HL-60/S4 (cell line): ENCODE data around the gene GUK1.

Experiments used
- in situ Hi-C: fragments of 300-500 bp; cut with MboI; formaldehyde crosslinking; loops from 2 replicates; pipeline ENCODE4 v1.14.3; 2022; ENCODE audit warnings: low sequenced_read_pairs

Gene GUK1

DNA sequence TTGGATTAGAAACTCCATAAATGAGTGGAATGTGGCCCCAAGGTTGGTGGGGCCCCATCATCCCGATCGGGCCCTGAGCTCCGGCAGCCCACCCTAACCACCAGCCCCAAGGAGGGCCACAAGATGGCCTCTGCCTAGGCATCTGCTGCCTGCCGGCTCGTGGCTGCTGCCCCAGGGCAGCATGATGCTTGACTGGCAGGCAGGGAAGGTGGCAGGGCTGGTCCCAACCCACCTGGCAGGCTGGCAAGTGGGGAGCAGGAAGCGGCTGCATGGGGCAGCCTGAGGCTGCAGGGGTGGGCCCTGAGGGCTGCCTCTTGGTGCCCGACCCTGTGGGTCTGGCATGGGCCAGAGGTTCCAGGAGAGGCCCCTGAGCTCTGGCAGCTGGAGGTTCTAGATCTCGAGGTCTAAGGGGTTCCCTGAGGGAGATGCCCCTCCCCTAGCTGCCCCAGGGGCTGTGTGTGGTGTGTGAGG lies 8.9 kb downstream of the GUK1 start:
- in situ Hi-C loops, result no loop called here

DNA sequence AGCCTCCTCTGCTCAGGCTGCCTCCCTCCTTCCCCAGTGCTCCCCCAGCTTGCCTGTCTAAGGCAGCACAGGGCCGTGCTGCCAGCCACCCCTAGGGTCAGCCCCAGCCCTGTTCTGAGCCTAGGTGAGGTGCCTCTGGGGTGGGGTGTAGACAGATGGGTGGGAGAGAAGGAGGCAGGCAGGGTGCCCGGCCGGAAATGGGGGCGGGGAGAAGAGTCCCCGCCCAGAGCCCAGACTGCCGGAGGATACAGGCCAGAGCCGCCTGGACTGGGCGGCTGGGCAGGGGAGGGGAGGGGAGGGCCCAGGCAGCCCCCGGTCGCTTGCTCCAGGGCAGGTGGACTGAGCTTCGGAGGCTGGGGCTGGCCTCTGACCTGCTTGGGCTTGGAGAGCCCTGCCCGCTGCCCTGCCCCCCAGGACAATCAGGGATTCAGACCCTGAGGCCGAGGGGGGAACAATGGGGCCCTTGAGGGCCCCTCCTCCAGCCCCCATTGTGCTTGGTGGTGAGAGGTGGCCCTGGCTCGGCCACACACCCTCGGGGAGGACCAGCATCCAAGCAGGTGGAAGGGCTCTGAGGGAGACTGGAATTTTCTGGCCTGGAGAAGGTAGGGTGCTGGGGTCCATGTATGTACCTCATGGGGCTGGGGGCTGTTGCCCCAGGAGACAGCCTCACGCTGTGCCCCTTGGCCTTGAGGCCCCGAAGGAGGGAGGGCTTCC lies 9.5 kb downstream of the GUK1 start, which contains the start of gene GJC2:
GJC2 (plus strand) TSS at position 525 of the 714 bp plus-strand sequence. CDS start 7,829 bp downstream, outside the sequence.
- in situ Hi-C loops, result no loop called here

DNA sequence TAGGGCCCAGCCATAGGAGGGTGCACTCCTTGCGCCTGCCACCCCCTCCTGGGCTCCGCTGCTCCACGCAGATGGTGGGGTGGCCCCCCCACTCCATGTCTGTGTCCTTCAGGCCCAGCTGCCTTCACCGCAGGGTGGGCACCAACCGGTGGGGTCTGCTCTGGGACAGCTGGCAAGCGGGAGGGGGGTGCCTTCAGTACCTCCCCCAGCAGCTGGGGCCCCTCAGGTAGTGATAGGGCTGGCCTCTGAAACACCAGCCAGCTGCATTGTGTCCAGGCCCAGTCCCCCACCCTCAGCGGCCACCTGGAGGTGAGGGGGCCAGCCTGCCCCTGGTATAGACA lies 10.0 kb downstream of the GUK1 start:
- in situ Hi-C loops, result no loop called here

GRCh38 chr1:228150461-228151179 lies 10.5 kb downstream of the GUK1 start:
- in situ Hi-C loops, result no loop called here

- in situ Hi-C loops, result no loop called here
Measured at GRCh38 chr1:228151180-228151925, 11.3 kb downstream of the GUK1 start.

DNA sequence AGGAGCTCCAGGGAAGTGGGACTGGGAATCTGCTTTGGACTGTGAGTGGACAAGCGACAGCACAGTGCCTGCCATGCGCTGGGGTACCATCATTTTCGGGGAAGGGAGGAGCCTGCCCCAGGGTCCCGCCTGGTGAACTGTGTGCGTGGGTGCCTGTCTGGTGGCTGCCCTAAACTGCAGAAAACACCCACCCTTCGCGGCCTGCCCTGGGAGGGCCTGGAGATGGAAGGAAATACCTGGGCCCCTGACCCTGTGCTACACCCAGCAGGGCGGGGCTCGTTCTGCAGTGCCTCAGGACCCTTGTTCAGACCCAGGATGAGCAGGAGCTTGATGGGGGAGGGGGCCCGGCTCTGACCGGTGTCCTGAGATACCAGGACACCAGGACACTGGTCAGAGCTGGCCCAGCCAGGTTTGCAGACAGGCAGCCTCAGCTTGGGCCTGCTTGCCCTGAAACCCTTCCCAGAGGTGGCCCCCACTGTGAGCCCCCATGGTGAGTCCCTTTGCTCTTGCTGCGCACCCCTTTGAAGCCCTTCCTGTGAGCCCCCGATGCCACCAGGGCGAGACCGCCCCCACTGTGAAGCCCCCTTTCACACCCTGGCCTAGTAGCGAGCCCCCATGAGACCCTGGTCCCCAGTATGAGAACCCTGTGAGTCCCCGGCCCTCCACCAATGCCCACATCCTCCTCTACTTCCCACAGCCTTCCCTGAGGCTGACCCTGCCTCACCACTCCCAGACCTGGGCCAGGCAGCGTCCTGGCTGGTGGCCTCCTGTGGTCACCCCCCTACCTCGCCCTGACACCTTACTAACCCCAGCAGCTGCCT lies 12.2 kb downstream of the GUK1 start:
- in situ Hi-C loops, result no loop called here

DNA sequence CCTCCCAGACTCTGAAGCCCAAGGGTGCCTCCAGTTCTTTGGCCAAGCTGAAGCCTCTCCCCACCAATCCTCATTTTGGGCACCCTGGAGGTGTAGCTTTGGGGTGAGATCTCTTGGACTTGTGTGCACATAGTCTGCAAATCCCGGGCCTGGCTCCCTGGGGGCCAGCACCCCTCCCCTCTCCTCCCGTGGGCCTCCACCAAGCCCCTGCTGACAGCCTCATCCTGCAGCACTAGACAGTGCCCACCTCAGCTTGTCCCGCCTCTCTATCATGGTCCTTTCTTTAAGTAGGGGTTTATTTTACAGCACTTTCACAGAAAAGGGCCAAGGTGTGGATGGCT lies 12.8 kb downstream of the GUK1 start:
- in situ Hi-C loops, result no loop called here

DNA sequence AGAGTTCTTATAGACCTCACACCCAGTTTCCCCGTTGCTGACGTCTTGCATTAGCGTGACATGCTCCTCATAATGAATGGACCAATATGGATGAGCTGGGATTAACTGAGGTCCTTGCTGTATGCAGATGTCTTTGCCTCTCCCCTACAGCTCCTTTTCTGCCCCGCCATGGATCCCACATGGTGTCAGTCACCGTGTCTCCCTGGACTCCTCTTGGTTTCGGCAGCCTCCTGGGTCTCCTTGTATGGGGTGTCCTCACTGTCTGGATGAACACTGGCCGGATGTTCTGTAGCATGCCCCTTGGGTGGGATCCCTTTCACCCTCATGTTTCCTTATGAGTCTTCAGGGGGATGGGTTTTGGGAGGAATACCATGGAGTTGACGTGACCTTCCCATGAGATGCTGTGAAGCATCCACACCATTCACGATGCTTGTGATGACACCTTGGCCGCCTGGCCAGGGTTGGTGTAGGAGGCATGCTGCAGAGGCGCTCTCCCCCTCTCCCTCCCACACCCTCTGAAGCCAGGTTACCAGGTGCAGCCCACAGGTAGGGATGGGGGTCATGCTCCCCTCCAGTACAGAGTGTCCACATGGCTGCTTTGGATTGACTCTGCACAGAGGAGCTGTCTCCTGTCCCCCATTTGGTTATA lies 14.1 kb downstream of the GUK1 start:
- in situ Hi-C loops, result no loop called here

DNA sequence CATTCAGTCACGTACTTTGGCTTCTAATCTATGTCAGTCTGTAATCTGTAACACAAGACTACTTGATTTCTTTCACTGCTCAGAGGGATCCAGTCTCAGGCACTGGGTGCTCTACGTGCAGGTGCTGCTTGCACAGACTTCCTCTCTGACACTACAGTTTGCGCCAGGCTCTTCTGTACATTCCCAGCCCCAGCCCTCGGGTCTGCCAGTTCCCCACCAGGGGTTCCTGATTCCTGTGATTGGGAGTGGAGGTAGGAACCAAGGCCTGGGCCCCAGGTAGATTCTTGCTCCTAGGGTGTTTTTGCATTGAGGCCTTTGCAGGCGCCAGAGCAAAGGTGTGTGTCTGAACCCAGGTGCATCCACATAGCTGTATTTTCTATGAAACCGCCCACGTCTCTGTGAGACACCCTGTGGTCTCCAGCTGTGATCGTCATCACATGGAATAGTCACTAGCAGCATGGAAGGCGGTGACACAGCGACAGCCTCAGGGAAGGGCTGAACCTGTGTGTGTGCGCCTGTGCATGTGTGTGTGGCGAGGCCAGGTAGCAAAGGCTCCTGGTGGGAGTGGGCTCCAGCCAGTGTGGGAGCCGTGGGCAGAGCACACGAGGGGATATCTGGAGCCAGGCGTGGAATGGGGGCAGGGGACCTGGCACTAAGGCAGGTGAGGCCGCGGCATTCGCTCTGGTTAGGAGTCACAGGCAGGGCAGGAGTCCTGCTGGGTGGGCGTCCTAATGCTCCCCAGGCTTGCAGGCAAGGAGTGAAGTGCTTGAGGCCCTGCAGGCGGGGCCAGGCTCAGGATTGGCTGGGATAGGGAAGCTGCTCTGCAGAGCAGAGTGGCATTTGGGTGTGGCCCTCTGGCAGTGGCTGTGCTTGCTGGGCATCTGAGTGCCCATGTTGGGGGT lies 14.8 kb downstream of the GUK1 start:
- in situ Hi-C loops, result no loop called here

GRCh38 chr1:228155596-228156514 lies 15.8 kb downstream of the GUK1 start:
- in situ Hi-C loops, result no loop called here

DNA sequence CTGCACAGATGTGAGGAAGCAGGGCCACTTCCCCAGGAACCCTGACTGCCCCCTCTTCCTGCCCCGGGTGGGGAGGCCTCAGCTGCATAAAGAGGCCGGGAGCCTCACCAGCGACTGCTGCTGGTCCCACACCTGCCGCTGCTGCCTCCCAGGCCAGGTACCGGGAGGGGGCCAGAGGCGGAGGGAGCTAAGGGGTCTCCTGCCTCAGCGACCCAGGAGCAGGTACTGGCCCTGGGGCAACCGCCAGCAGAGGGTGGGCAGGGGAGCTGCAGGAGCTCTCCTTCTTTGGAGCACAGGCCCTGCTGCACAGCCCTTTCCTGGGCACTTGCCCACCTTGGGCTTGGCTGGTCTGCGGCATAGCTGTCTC lies 16.4 kb downstream of the GUK1 start:
- in situ Hi-C loops, result no loop called here

- in situ Hi-C loops, result no loop called here
Measured at GRCh38 chr1:228156941-228157728, 17.1 kb downstream of the GUK1 start.

- in situ Hi-C loops, result no loop called here
Measured at GRCh38 chr1:228157729-228158126, 17.6 kb downstream of the GUK1 start.

- in situ Hi-C loops, result no loop called here
Measured at GRCh38 chr1:228158151-228159007, 18.3 kb downstream of the GUK1 start.

- in situ Hi-C loops, result no loop called here
Measured at GRCh38 chr1:228159008-228159665, 19.1 kb downstream of the GUK1 start.

- in situ Hi-C loops, result no loop called here
Measured at GRCh38 chr1:228160201-228160761, 20.2 kb downstream of the GUK1 start.
